Ovary (tissue), 9 donors: ENCODE data around the gene RARA. TPM values are rescaled to one million over a fixed set of nuclear protein-coding genes. Genes with fewer than 3 reads are reported as not detected.
"Not testable (repeated sequence)": the region's sequence is repeated elsewhere in the genome, so short reads cannot be mapped to it uniquely, and the experiment has no call there.

ENCODE experiments used
- DNase-seq, 5 donors: peaks; one replicate each; pipeline ENCODE4 v3.0.0-alpha.2; 2019 to 2020
- H3K27ac ChIP-seq, 2 donors: fragments of 200-600 bp; one replicate each; pipeline versions ENCODE4 v1.5.1 to v1.8.0; 2019 to 2022
- H3K27me3 ChIP-seq: fragments of 200-600 bp; one replicate; pipeline ENCODE4 v1.8.0; 2022
- H3K36me3 ChIP-seq: fragments of 200-600 bp; sonication (generic); one replicate; pipeline ENCODE4 v1.5.1; 2019
- H3K4me1 ChIP-seq: one replicate; pipeline ENCODE4 v1.8.1; 2013; ENCODE audit warnings: mild to moderate bottlenecking, moderate library complexity; ENCODE audit not compliant: insufficient read depth
- H3K4me3 ChIP-seq: fragments of 200-600 bp; sonication (generic); one replicate; pipeline ENCODE4 v1.5.1; 2017
- H3K9me3 ChIP-seq, 2 donors: fragments of 200-600 bp in 1 of 2; sonication (generic) in 1 of 2; one replicate each; pipeline versions ENCODE4 v1.5.1 to v1.8.1; 2013 to 2019; ENCODE audit warnings: mild to moderate bottlenecking in 1 of 2, moderate library complexity in 1 of 2
- CTCF ChIP-seq, 3 donors: fragments of 450-650 bp in 2 of 3; fragments of 200-600 bp in 1 of 3; IDR thresholded peaks; one replicate each; pipeline versions ENCODE4 v1.5.1 to v1.8.0; 2016 to 2022; ENCODE audit warnings: antibody characterized with exemption in 3 of 3, mild to moderate bottlenecking in 1 of 3
- EP300 ChIP-seq: sonication (generic); formaldehyde crosslinking; IDR thresholded peaks from one replicate; pipeline ENCODE4 v1.6.1; 2017; ENCODE audit warnings: antibody characterized with exemption
- POLR2A ChIP-seq: fragments of 450-650 bp; IDR thresholded peaks from one replicate; pipeline ENCODE4 v1.6.1; 2017; ENCODE audit warnings: antibody characterized with exemption, mild to moderate bottlenecking, moderate library complexity
- WGBS, 3 donors: extraction: QIAGEN DNeasy Blood & Tissue Kit in 1 of 3; methylation state at CpG; one replicate each; pipeline versions ENCODE4 v1.1.5 to v1.1.7; 2013 to 2017; 5-methylcytosine and 5-hydroxymethylcytosine counted together
- intact Hi-C, 4 donors: fragments of 100-400 bp; cut with DNase I; formaldehyde crosslinking; loops; one replicate each; pipeline versions ENCODE4 v1.11.0 to v1.15.1; 2022 to 2023
- polyA plus RNA-seq, 2 donors: library from polyadenylated mRNA; stranded (reverse); fragments of 200-250 nt in 1 of 2; fragments of 350-450 nt in 1 of 2; fragmentation: Illumina TruSeq in 1 of 2; extraction: RNeasy Lipid Tissue Mini Kit (QIAGEN cat#74804) in 1 of 2; gene quantifications; one replicate each; pipeline ENCODE4 v1.2.3, GENCODE V29; 2013 to 2014
- total RNA-seq, 7 donors: library from RNA; depleted of rRNA in 2 of 7; stranded (reverse); fragments of >200 nt in 2 of 7; fragmentation: NEBNext Ultra II Directional in 3 of 7; extraction: Animal tissue kit (Norgen Biotek cat#: 25700) in 3 of 7; gene quantifications; one replicate each; pipeline versions ENCODE4 v1.1.0 to v1.2.4, GENCODE V29; 2016 to 2023
- donor health status: DM: no; HTN: no; CAD: no; lungs with moderate emphysema.
- donor health status: DM: no; HTN: no; CAD: no.
- donor health status: Bipolar disorder and iron deficiency.
- donor health status: DM: yes; HTN: yes; CAD: no.
- donor health status: DM: no; HTN: no; CAD: no.
- donor health status: DM: yes; HTN: yes; CAD: no.

The RARA gene
- total and polyA plus RNA-seq, 9 donors = 19.8 to 100 (median 61.9) TPM

GRCh38 chr17:40364121-40364861, 55.3 kb downstream of the RARA start, which contains the start of gene GJD3:
TSS of gene GJD3 (minus strand) at chr17:40364737. CDS start at chr17:40363815, 922 bp downstream.
- no peaks in the 10 kb centered on the region for H3K27me3 ChIP-seq
- TF ChIP-seq POLR2A (no peak), CTCF (IDR thresholded peaks at IDR 0.05) (no peak), EP300 (no peak)
- H3K27ac ChIP-seq = no peak within 1 kb of the TSS
- H3K4me1 ChIP-seq = peaks cover 5% of the 10 kb centered on the region
- intact Hi-C loops = loop anchor here in 1 of 4 donors (10.0 kb wide), 2 partner anchors 71 to 161 kb away; no protein-coding TSS in a partner anchor
- H3K4me3 ChIP-seq = peak within 1 kb of the TSS; percentile 26
- H3K36me3 ChIP-seq = no peaks in the 10 kb centered on the region
- no peak for DNase-seq
- H3K9me3 ChIP-seq = no peaks in the 10 kb centered on the region
- WGBS, 3 donors = 21 to 39% (median 25%) methylated on average over 22 of the region's 22 CpGs

- Histone ChIP-seq H3K9me3 (no peaks in the 10 kb centered on the region), H3K4me1 (peaks cover 5% of the 10 kb centered on the region), H3K27ac (no peak overlapping the region), H3K27me3 (no peaks in the 10 kb centered on the region), H3K4me3 (no peak overlapping the region), H3K36me3 (no peaks in the 10 kb centered on the region)
- no peak for TF ChIP-seq EP300
- TF ChIP-seq CTCF (IDR thresholded peaks at IDR 0.05) = no peak
- no peak for TF ChIP-seq POLR2A
- WGBS, 3 donors = 80 to 85% (median 83%) methylated on average over 9 of the region's 9 CpGs
- intact Hi-C loops = loop anchor here in 1 of 4 donors (10.0 kb wide), 2 partner anchors 70 to 160 kb away; no protein-coding TSS in a partner anchor
- no peak for DNase-seq
Observed at GRCh38 chr17:40364906-40365305, 55.9 kb downstream of the RARA start.

- WGBS, 3 donors = 92 to 96% (median 93%) methylated on average over 18 of the region's 18 CpGs
- no peak overlapping the region for H3K4me3 ChIP-seq
- H3K36me3 ChIP-seq = no peaks in the 10 kb centered on the region
- intact Hi-C loops = loop anchor here in 1 of 4 donors (10.0 kb wide), 2 partner anchors 69 to 159 kb away; no protein-coding TSS in a partner anchor
- peaks cover 5% of the 10 kb centered on the region for H3K4me1 ChIP-seq
- H3K27me3 ChIP-seq = no peaks in the 10 kb centered on the region
- DNase-seq = no peak
- H3K9me3 ChIP-seq = no peaks in the 10 kb centered on the region
- no peak overlapping the region for H3K27ac ChIP-seq
- TF ChIP-seq POLR2A = no peak
- no peak for TF ChIP-seq CTCF (IDR thresholded peaks at IDR 0.05)
- TF ChIP-seq EP300 = no peak
Observed at GRCh38 chr17:40366076-40366860, 57.3 kb downstream of the RARA start.

GRCh38 chr17:40366861-40367518, 58.0 kb downstream of the RARA start:
- Histone ChIP-seq H3K27ac (no peak overlapping the region), H3K27me3 (no peaks in the 10 kb centered on the region), H3K36me3 (no peaks in the 10 kb centered on the region), H3K4me3 (no peak overlapping the region), H3K4me1 (peaks cover 5% of the 10 kb centered on the region), H3K9me3 (no peaks in the 10 kb centered on the region)
- no peak for TF ChIP-seq CTCF (IDR thresholded peaks at IDR 0.05)
- no peak for TF ChIP-seq EP300
- no peak for TF ChIP-seq POLR2A
- intact Hi-C loops = loop anchor here in 1 of 4 donors (10.0 kb wide), 2 partner anchors 68 to 158 kb away; no protein-coding TSS in a partner anchor
- peak in 1 of 5 donors; percentile 8 for DNase-seq
- WGBS, 3 donors = 72 to 78% (median 72%) methylated on average over 17 of the region's 17 CpGs

- intact Hi-C loops = loop anchor here in 1 of 4 donors (10.0 kb wide), 2 partner anchors 67 to 157 kb away; no protein-coding TSS in a partner anchor
Observed at GRCh38 chr17:40367728-40368127, 58.7 kb downstream of the RARA start.

More at GRCh38 chr17:40367728-40368127, 58.7 kb downstream of the RARA start:
- H3K36me3 ChIP-seq, H3K4me1 ChIP-seq, DNase-seq, H3K27me3 ChIP-seq, H3K9me3 ChIP-seq, H3K27ac ChIP-seq, H3K4me3 ChIP-seq: not testable (repeated sequence)
- 86 to 91% (median 91%) methylated on average over 9 of the region's 9 CpGs for WGBS, 3 donors
